ENCODE data around the gene LYPLA2.

The LYPLA2 gene

DNA sequence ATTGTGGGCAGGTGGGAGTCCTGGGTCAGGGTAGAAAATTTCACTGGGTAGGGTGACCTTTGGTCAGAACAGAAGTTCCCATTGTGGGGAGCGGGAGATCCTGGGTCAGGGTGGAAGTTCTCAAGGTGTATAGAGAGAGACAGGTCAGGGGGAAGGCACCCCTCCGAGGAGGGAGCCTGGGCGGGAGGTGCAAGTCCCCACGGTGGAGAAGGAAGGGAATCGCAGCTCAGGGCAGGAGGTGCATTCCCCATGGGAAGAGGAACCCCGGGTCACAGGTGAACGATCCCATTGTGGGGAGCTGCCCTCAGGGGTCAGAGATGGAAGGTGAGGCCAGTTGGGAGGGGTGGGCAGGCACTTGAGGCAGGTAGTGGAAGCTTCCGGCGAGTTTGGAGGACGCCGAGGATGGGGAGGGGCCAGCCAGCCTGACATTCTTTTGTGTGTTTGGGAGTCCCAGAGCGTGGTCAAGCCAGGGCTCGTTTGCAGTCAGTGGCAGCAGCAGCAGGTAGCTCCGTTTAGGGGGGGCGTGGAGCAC lies 637 bp downstream of the LYPLA2 start:
- no peaks in the 10 kb centered on the region for H3K9me3 ChIP-seq (ENCODE audit: insufficient read depth, low read depth, low read length)
- H2BK120ac ChIP-seq (ENCODE audit: insufficient read depth, low read length, poor library complexity) = peak overlapping the region; percentile 65
- no peak overlapping the region for H3K23ac ChIP-seq (ENCODE audit: low read length)
- H3K4ac ChIP-seq (ENCODE audit: low read depth, low read length) = peak overlapping the region; percentile 96
- peaks cover 7% of the 10 kb centered on the region for H3K79me1 ChIP-seq (ENCODE audit: low read length)
- peak overlapping the region; percentile 73 for H3K18ac ChIP-seq (ENCODE audit: low read length)
- peak overlapping the region; percentile 49 for H2AFZ ChIP-seq (ENCODE audit: insufficient read depth, low read length, poor library complexity)
- peak overlapping the region; percentile 84 for H3K14ac ChIP-seq (ENCODE audit: low read length)
- H3K9ac ChIP-seq (ENCODE audit: low read length) = peak overlapping the region; percentile 23
- DNase-seq = peak in 1 of 2 donors; percentile 60
- peak overlapping the region; percentile 17 for H2BK12ac ChIP-seq (ENCODE audit: low read length)
- H4K91ac ChIP-seq (ENCODE audit: low read depth, low read length) = peak overlapping the region; percentile 92
- peaks cover 12% of the 10 kb centered on the region for H3K79me2 ChIP-seq (ENCODE audit: control insufficient read depth, insufficient read depth, low read length, poor library complexity)
- WGBS (ENCODE audit: extremely low coverage, insufficient coverage, insufficient read length) = no CpG with 5 or more reads among the region's 15 CpGs
- peak overlapping the region; percentile 49 for H2BK5ac ChIP-seq (ENCODE audit: low read depth, low read length, poor library complexity)
- peak overlapping the region; percentile 79 for H4K12ac ChIP-seq (ENCODE audit: low read depth, low read length)
- peaks cover 50% of the 10 kb centered on the region in 2 experiments for H3K36me3 ChIP-seq (ENCODE audit: control insufficient read depth in 1 of 2, insufficient read depth in 2 of 2, low read length in 2 of 2)
- peak overlapping the region; percentile 74 for H3K4me3 ChIP-seq (ENCODE audit: low read depth, low read length)
- no peak overlapping the region for H3K27ac ChIP-seq (ENCODE audit: low read depth, low read length)
- H3K4me1 ChIP-seq (ENCODE audit: control insufficient read depth in 1 of 2, insufficient read depth in 2 of 2, low read length in 2 of 2) = peaks cover 12 to 15% of the 10 kb centered on the region in 2 experiments
- peak overlapping the region; percentile 62 for H3K4me2 ChIP-seq (ENCODE audit: low read length)
- no peaks in the 10 kb centered on the region for H3K27me3 ChIP-seq (ENCODE audit: insufficient read depth, low read length)
- H2AK5ac ChIP-seq (ENCODE audit: low read length) = peak overlapping the region; percentile 89
- peak overlapping the region; percentile 86 for H4K8ac ChIP-seq (ENCODE audit: low read depth, low read length)

DNA sequence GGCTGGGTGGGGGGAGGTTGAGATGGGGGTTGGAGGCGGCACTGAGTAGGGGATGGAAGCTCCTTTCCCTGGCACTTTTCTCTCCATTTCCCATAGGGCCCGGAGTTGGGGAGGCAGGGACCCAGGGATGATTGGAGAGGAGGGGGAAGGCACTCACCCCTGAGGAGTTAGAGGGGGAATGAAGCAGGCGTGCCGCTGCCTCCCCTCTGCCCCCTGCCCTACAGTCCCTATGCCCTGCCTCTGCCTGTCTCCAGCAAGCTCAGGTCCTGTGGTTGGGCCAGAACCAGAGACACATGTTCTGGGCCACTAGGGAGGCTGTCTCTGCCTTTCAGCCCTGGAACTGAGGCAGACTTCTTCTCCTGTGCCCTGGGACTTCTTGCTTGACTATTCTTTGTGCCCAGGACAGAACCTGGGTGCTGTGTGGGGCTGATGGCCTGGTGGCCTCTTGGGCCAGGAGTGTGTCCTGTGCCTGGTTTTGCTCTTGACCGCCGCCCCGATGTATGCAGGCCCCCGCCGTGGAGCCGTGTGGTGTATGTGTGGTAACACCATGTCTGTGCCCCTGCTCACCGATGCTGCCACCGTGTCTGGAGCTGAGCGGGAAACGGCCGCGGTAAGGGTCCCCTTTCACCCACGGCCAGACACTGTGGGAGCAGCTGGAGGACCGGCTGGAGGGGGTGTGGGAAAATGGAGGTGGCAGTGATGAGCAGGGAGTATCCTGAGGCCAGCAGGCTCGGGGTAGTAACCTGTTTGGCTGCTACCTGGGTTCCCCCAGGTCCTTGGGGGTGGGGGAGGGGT lies 1.4 kb downstream of the LYPLA2 start:
- peak overlapping the region; percentile 37 for H4K8ac ChIP-seq (ENCODE audit: low read depth, low read length)
- H3K4ac ChIP-seq (ENCODE audit: low read depth, low read length) = peak overlapping the region; percentile 96
- no peak overlapping the region for H2BK120ac ChIP-seq (ENCODE audit: insufficient read depth, low read length, poor library complexity)
- H3K18ac ChIP-seq (ENCODE audit: low read length) = peak overlapping the region; percentile 52
- H3K36me3 ChIP-seq (ENCODE audit: control insufficient read depth in 1 of 2, insufficient read depth in 2 of 2, low read length in 2 of 2) = peaks cover 51 to 52% of the 10 kb centered on the region in 2 experiments
- H3K4me3 ChIP-seq (ENCODE audit: low read depth, low read length) = peak overlapping the region; percentile 74
- no CpG with 5 or more reads among the region's 19 CpGs for WGBS (ENCODE audit: extremely low coverage, insufficient coverage, insufficient read length)
- H3K4me2 ChIP-seq (ENCODE audit: low read length) = peak overlapping the region; percentile 62
- peaks cover 12 to 15% of the 10 kb centered on the region in 2 experiments for H3K4me1 ChIP-seq (ENCODE audit: control insufficient read depth in 1 of 2, insufficient read depth in 2 of 2, low read length in 2 of 2)
- H2BK5ac ChIP-seq (ENCODE audit: low read depth, low read length, poor library complexity) = no peak overlapping the region
- H2BK12ac ChIP-seq (ENCODE audit: low read length) = no peak overlapping the region
- H3K27ac ChIP-seq (ENCODE audit: low read depth, low read length) = no peak overlapping the region
- no peak for DNase-seq
- H4K91ac ChIP-seq (ENCODE audit: low read depth, low read length) = peak overlapping the region; percentile 49
- no peaks in the 10 kb centered on the region for H3K27me3 ChIP-seq (ENCODE audit: insufficient read depth, low read length)
- H3K9me3 ChIP-seq (ENCODE audit: insufficient read depth, low read depth, low read length) = no peaks in the 10 kb centered on the region
- H3K79me2 ChIP-seq (ENCODE audit: control insufficient read depth, insufficient read depth, low read length, poor library complexity) = peaks cover 12% of the 10 kb centered on the region
- H4K12ac ChIP-seq (ENCODE audit: low read depth, low read length) = peak overlapping the region; percentile 23
- H3K14ac ChIP-seq (ENCODE audit: low read length) = peak overlapping the region; percentile 8
- peaks cover 7% of the 10 kb centered on the region for H3K79me1 ChIP-seq (ENCODE audit: low read length)
- H3K9ac ChIP-seq (ENCODE audit: low read length) = peak overlapping the region; percentile 59
- no peak overlapping the region for H2AFZ ChIP-seq (ENCODE audit: insufficient read depth, low read length, poor library complexity)
- no peak overlapping the region for H3K23ac ChIP-seq (ENCODE audit: low read length)
- H2AK5ac ChIP-seq (ENCODE audit: low read length) = peak overlapping the region; percentile 19

DNA sequence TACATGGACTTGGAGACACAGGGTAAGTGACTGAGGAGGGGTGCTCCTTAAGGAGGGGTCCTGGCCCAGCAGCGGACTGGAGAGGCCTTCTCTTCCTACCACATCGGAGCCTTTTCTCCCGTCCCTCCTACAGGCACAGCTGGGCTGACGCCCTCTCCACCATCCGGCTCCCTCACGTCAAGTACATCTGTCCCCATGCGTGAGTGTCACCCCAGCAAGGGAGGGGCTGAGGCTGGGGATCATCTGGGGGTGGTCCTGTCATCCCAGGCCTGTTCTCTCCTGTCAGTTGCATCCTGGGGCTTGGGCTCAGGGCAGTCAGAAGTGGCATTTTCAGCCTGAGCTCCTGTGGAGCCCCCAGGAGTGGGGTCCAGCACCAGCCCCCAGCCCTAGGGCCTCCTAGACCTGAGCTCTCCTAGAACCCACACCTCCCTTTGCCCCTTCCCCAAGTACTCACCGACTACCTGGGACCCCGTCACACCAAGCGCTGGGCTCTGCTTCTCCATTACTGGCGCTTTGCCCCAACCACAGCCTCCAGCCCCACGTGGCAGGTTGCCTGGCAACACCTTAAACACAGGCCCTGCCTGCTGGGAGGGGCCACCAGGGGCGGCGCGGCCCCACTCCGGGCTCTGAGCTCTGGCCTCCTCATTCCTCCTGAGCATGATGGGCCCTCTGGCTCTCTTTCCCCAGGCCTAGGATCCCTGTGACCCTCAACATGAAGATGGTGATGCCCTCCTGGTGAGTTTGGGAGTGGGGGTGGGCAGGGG lies 2.3 kb downstream of the LYPLA2 start:
- Histone ChIP-seq H2BK120ac (ENCODE audit: insufficient read depth, low read length, poor library complexity) (no peak overlapping the region), H2AK5ac (ENCODE audit: low read length) (no peak overlapping the region), H4K8ac (ENCODE audit: low read depth, low read length) (no peak overlapping the region), H3K4me1 (ENCODE audit: control insufficient read depth in 1 of 2, insufficient read depth in 2 of 2, low read length in 2 of 2) (peaks cover 12 to 15% of the 10 kb centered on the region in 2 experiments), H3K4me3 (ENCODE audit: low read depth, low read length) (no peak overlapping the region), H2AFZ (ENCODE audit: insufficient read depth, low read length, poor library complexity) (no peak overlapping the region), H2BK5ac (ENCODE audit: low read depth, low read length, poor library complexity) (no peak overlapping the region), H3K4ac (ENCODE audit: low read depth, low read length) (peak overlapping the region; percentile 96), H3K23ac (ENCODE audit: low read length) (no peak overlapping the region), H3K27me3 (ENCODE audit: insufficient read depth, low read length) (no peaks in the 10 kb centered on the region), H3K9ac (ENCODE audit: low read length) (no peak overlapping the region), H3K27ac (ENCODE audit: low read depth, low read length) (no peak overlapping the region), H3K79me1 (ENCODE audit: low read length) (peaks cover 7% of the 10 kb centered on the region), H3K9me3 (ENCODE audit: insufficient read depth, low read depth, low read length) (no peaks in the 10 kb centered on the region), H4K12ac (ENCODE audit: low read depth, low read length) (no peak overlapping the region), H3K4me2 (ENCODE audit: low read length) (no peak overlapping the region), H3K36me3 (ENCODE audit: control insufficient read depth in 1 of 2, insufficient read depth in 2 of 2, low read length in 2 of 2) (peaks cover 55 to 56% of the 10 kb centered on the region in 2 experiments), H3K18ac (ENCODE audit: low read length) (peak overlapping the region; percentile 1), H2BK12ac (ENCODE audit: low read length) (no peak overlapping the region), H4K91ac (ENCODE audit: low read depth, low read length) (no peak overlapping the region), H3K14ac (ENCODE audit: low read length) (no peak overlapping the region), H3K79me2 (ENCODE audit: control insufficient read depth, insufficient read depth, low read length, poor library complexity) (peaks cover 12% of the 10 kb centered on the region)
- WGBS (ENCODE audit: extremely low coverage, insufficient coverage, insufficient read length) = no CpG with 5 or more reads among the region's 16 CpGs
- DNase-seq = peak; percentile 66 to 77

DNA sequence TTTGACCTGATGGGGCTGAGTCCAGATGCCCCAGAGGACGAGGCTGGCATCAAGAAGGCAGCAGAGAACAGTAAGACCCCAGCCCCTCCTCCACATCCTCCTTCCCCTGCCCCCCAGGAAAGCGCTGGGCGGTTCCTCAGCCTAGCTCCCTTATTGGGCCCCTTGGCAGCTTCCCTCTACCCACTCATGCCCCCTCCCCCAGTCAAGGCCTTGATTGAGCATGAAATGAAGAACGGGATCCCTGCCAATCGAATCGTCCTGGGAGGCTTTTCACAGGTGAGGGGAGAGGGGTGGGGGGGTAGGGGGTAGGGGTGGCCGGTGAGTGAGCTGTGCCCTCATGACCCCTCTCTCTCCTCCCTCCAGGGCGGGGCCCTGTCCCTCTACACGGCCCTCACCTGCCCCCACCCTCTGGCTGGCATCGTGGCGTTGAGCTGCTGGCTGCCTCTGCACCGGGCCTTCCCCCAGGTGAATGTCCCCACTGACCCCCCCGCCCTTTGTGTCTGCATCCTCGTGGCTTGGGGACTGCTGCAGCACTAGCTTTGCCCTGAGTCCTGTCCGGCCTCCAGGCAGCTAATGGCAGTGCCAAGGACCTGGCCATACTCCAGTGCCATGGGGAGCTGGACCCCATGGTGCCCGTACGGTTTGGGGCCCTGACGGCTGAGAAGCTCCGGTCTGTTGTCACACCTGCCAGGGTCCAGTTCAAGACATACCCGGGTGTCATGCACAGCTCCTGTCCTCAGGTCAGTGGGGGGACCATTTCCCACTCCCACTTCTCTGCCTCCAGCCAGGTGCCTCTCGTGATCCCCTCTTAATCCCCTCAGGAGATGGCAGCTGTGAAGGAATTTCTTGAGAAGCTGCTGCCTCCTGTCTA lies 3.2 kb downstream of the LYPLA2 start:
- no CpG with 5 or more reads among the region's 21 CpGs for WGBS (ENCODE audit: extremely low coverage, insufficient coverage, insufficient read length)
- H2BK12ac ChIP-seq (ENCODE audit: low read length) = no peak overlapping the region
- no peaks in the 10 kb centered on the region for H3K27me3 ChIP-seq (ENCODE audit: insufficient read depth, low read length)
- no peak overlapping the region for H3K4me3 ChIP-seq (ENCODE audit: low read depth, low read length)
- H3K9ac ChIP-seq (ENCODE audit: low read length) = no peak overlapping the region
- peaks cover 7% of the 10 kb centered on the region for H3K79me1 ChIP-seq (ENCODE audit: low read length)
- peaks cover 17 to 20% of the 10 kb centered on the region in 2 experiments for H3K4me1 ChIP-seq (ENCODE audit: control insufficient read depth in 1 of 2, insufficient read depth in 2 of 2, low read length in 2 of 2)
- no peak overlapping the region for H2AFZ ChIP-seq (ENCODE audit: insufficient read depth, low read length, poor library complexity)
- peaks cover 61% of the 10 kb centered on the region in 2 experiments for H3K36me3 ChIP-seq (ENCODE audit: control insufficient read depth in 1 of 2, insufficient read depth in 2 of 2, low read length in 2 of 2)
- H2BK5ac ChIP-seq (ENCODE audit: low read depth, low read length, poor library complexity) = no peak overlapping the region
- no peak overlapping the region for H3K4ac ChIP-seq (ENCODE audit: low read depth, low read length)
- peaks cover 12% of the 10 kb centered on the region for H3K79me2 ChIP-seq (ENCODE audit: control insufficient read depth, insufficient read depth, low read length, poor library complexity)
- no peak overlapping the region for H4K8ac ChIP-seq (ENCODE audit: low read depth, low read length)
- H3K23ac ChIP-seq (ENCODE audit: low read length) = no peak overlapping the region
- H4K91ac ChIP-seq (ENCODE audit: low read depth, low read length) = no peak overlapping the region
- H3K4me2 ChIP-seq (ENCODE audit: low read length) = no peak overlapping the region
- no peak for DNase-seq
- no peak overlapping the region for H2BK120ac ChIP-seq (ENCODE audit: insufficient read depth, low read length, poor library complexity)
- no peak overlapping the region for H3K18ac ChIP-seq (ENCODE audit: low read length)
- H3K14ac ChIP-seq (ENCODE audit: low read length) = no peak overlapping the region
- no peak overlapping the region for H4K12ac ChIP-seq (ENCODE audit: low read depth, low read length)
- no peak overlapping the region for H3K27ac ChIP-seq (ENCODE audit: low read depth, low read length)
- H2AK5ac ChIP-seq (ENCODE audit: low read length) = no peak overlapping the region
- no peaks in the 10 kb centered on the region for H3K9me3 ChIP-seq (ENCODE audit: insufficient read depth, low read depth, low read length)
